GM21515 (cell line): ENCODE measurements around the gene RINL.

ENCODE experiments used
- ATAC-seq: cut with Tn5 transposase; IDR thresholded peaks from one replicate; pipeline ENCODE4 v1.9.1; 2021; ENCODE audit not compliant: unreplicated experiment

RINL gene

GRCh38 chr19:38877781-38878574, at the start of gene RINL:
TSS of gene RINL (minus strand) at chr19:38878275. CDS start at chr19:38876742, 1,533 bp downstream.
- peak; percentile 59 for ATAC-seq

- ATAC-seq = no peak
Observed at GRCh38 chr19:38924388-38924787, 46.3 kb upstream of the RINL start.

GRCh38 chr19:38922482-38922881, 44.4 kb upstream of the RINL start:
- ATAC-seq = no peak

GRCh38 chr19:38921420-38922274, 43.6 kb upstream of the RINL start:
- no peak for ATAC-seq

GRCh38 chr19:38920602-38921419, 42.7 kb upstream of the RINL start:
- ATAC-seq = no peak

GRCh38 chr19:38919837-38920601, 41.9 kb upstream of the RINL start:
- ATAC-seq = no peak

GRCh38 chr19:38918526-38918925, 40.5 kb upstream of the RINL start:
- ATAC-seq = no peak

GRCh38 chr19:38917921-38918491, 39.9 kb upstream of the RINL start:
- no peak for ATAC-seq

GRCh38 chr19:38917516-38917915, 39.4 kb upstream of the RINL start:
- no peak for ATAC-seq

- no peak for ATAC-seq
Observed at GRCh38 chr19:38915329-38916321, 37.5 kb upstream of the RINL start.

- ATAC-seq = no peak
Observed at GRCh38 chr19:38913958-38914357, 35.9 kb upstream of the RINL start.

GRCh38 chr19:38912600-38913514, 34.8 kb upstream of the RINL start:
- ATAC-seq = no peak

- no peak for ATAC-seq
Observed at GRCh38 chr19:38911388-38912001, 33.4 kb upstream of the RINL start.

GRCh38 chr19:38910488-38910887, 32.4 kb upstream of the RINL start:
- no peak for ATAC-seq

GRCh38 chr19:38908911-38909310, 30.8 kb upstream of the RINL start:
- ATAC-seq = no peak

GRCh38 chr19:38907670-38908069, 29.6 kb upstream of the RINL start:
- no peak for ATAC-seq

- ATAC-seq = no peak
Observed at GRCh38 chr19:38907227-38907626, 29.2 kb upstream of the RINL start.
